ENCODE results near the gene ASS1. TPM values are rescaled to one million over a fixed set of nuclear protein-coding genes. Genes with fewer than 3 reads are reported as not detected.

The ASS1 gene
- total RNA-seq, 1 donor from 2014 or later = 117 TPM

DNA sequence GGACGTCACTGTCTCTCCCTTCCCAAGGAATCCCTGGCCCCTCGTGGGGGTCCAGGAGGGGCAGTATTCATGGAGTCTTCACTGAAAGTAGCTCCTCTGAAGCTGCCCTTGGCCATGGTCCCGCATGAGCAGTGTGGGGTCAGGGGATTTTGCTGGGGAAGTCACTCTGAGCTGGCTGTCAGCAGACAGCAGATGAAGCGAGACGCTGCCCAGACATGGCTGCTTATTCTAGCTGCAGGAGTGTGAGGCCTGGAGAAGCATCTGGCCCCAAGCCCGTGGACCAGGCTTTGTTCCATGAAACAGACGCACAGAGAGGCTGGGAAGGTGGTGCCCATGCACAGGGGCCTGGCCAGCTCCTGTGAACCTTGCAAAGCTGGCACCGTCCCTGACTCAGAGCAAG, 21.5 kb upstream of the ASS1 start:
- TF ChIP-seq EZH2 (IDR thresholded peaks at IDR 0.05; ENCODE audit: insufficient read depth, low read length) (no peak), CTCF (IDR thresholded peaks at IDR 0.05; ENCODE audit: insufficient read depth, low read depth, low read length) (no peak)
- no peaks in the 10 kb centered on the region for H3K9me3 ChIP-seq (ENCODE audit: insufficient read depth, low read depth, low read length)
- FAIRE-seq = no peak
- H3K4me1 ChIP-seq (ENCODE audit: insufficient read depth, low read length) = peaks cover 30% of the 10 kb centered on the region
- H4K20me1 ChIP-seq (ENCODE audit: insufficient read depth, low read length) = no peaks in the 10 kb centered on the region
- no peak overlapping the region for H3K4me3 ChIP-seq (ENCODE audit: insufficient read depth, low read depth, low read length)
- peaks cover 6% of the 10 kb centered on the region for H3K36me3 Mint-ChIP-seq (ENCODE audit: low read depth, unreplicated experiment)
- no peak overlapping the region for H3K27ac ChIP-seq (ENCODE audit: low read depth, low read length)
- H3K4me2 ChIP-seq (ENCODE audit: low read length) = no peak overlapping the region
- H2AFZ ChIP-seq (ENCODE audit: low read depth, low read length) = no peak overlapping the region
- H3K4me1 Mint-ChIP-seq (ENCODE audit: low read depth, unreplicated experiment) = no peaks in the 10 kb centered on the region
- no peaks in the 10 kb centered on the region for H3K79me2 ChIP-seq (ENCODE audit: insufficient read depth, low read length)
- H3K27ac Mint-ChIP-seq (ENCODE audit: unreplicated experiment) = no peak overlapping the region
- H3K27me3 Mint-ChIP-seq (ENCODE audit: low read depth, unreplicated experiment) = peaks cover 29% of the 10 kb centered on the region
- no peak overlapping the region for H3K4me3 Mint-ChIP-seq (ENCODE audit: unreplicated experiment)
- no peaks in the 10 kb centered on the region for H3K27me3 ChIP-seq (ENCODE audit: insufficient read depth, low read length)
- DNase-seq (ENCODE audit: low read depth) = no peak
- no peaks in the 10 kb centered on the region for H3K9me3 Mint-ChIP-seq (ENCODE audit: unreplicated experiment)
- H3K36me3 ChIP-seq (ENCODE audit: insufficient read depth, low read length) = no peaks in the 10 kb centered on the region
- H3K9ac ChIP-seq (ENCODE audit: low read length) = no peak overlapping the region

- Histone ChIP-seq H3K27ac (ENCODE audit: low read depth, low read length) (no peak overlapping the region), H3K4me1 (ENCODE audit: insufficient read depth, low read length) (peaks cover 30% of the 10 kb centered on the region), H2AFZ (ENCODE audit: low read depth, low read length) (no peak overlapping the region), H3K9ac (ENCODE audit: low read length) (no peak overlapping the region), H3K27me3 (ENCODE audit: insufficient read depth, low read length) (no peaks in the 10 kb centered on the region), H4K20me1 (ENCODE audit: insufficient read depth, low read length) (no peaks in the 10 kb centered on the region), H3K79me2 (ENCODE audit: insufficient read depth, low read length) (no peaks in the 10 kb centered on the region), H3K36me3 (ENCODE audit: insufficient read depth, low read length) (no peaks in the 10 kb centered on the region), H3K4me3 (ENCODE audit: insufficient read depth, low read depth, low read length) (no peak overlapping the region), H3K9me3 (ENCODE audit: insufficient read depth, low read depth, low read length) (no peaks in the 10 kb centered on the region), H3K4me2 (ENCODE audit: low read length) (no peak overlapping the region)
- no peak for DNase-seq (ENCODE audit: low read depth)
- Mint-ChIP-seq H3K9me3 (ENCODE audit: unreplicated experiment) (peaks cover 2% of the 10 kb centered on the region), H3K36me3 (ENCODE audit: low read depth, unreplicated experiment) (peaks cover 2% of the 10 kb centered on the region), H3K4me3 (ENCODE audit: unreplicated experiment) (no peak overlapping the region), H3K27ac (ENCODE audit: unreplicated experiment) (no peak overlapping the region), H3K27me3 (ENCODE audit: low read depth, unreplicated experiment) (peaks cover 28% of the 10 kb centered on the region), H3K4me1 (ENCODE audit: low read depth, unreplicated experiment) (no peaks in the 10 kb centered on the region)
- TF ChIP-seq CTCF (IDR thresholded peaks at IDR 0.05; ENCODE audit: insufficient read depth, low read depth, low read length) (no peak), EZH2 (IDR thresholded peaks at IDR 0.05; ENCODE audit: insufficient read depth, low read length) (no peak)
- no peak for FAIRE-seq
These were observed 19.9 kb upstream of the ASS1 start for GRCh38 chr9:130424595-130425454.

All from astrocyte (in vitro differentiated cells and primary cell).